Retinal pigment epithelial cell (primary cell): ENCODE measurements around the gene CTSO.

ENCODE experiments used
- DNase-seq: peaks from one replicate; pipeline ENCODE4 v3.0.0-alpha.2; 2010; ENCODE audit warnings: low read depth
- H3K4me3 ChIP-seq: 2 replicates; pipeline ENCODE4 v1.5.1; 2011; ENCODE audit warnings: mild to moderate bottlenecking, low read length, control low read depth, moderate library complexity
- TF ChIP-seq, protein P1 (sequence below): conservative IDR thresholded peaks from 2 replicates; pipeline ENCODE4 v1.5.1; 2011; ENCODE audit warnings: low read depth, low read length, control low read depth, inconsistent platforms

Gene CTSO

DNA sequence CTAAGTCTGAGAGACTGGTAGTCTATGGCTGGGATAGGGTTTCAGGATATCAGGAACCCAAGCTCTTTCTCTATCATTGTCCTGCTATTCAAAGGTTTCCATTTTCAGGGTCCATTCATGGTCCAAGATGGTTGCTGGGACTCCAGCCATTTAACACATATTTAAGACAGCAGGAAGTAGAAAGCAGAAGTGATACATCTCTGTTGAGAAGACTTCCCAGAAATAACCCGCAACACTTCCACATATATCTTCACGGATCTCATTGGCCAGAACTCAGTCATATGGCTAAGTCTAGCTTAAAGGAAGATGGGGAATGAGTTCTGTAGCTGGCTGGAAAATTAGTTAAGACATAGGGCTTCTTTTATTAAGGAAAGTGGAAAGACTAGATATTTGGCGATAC, 23.8 kb downstream of the CTSO start:
- DNase-seq, result no peak
- H3K4me3 ChIP-seq, result no peak overlapping the region
- TF ChIP-seq, protein P1, sequence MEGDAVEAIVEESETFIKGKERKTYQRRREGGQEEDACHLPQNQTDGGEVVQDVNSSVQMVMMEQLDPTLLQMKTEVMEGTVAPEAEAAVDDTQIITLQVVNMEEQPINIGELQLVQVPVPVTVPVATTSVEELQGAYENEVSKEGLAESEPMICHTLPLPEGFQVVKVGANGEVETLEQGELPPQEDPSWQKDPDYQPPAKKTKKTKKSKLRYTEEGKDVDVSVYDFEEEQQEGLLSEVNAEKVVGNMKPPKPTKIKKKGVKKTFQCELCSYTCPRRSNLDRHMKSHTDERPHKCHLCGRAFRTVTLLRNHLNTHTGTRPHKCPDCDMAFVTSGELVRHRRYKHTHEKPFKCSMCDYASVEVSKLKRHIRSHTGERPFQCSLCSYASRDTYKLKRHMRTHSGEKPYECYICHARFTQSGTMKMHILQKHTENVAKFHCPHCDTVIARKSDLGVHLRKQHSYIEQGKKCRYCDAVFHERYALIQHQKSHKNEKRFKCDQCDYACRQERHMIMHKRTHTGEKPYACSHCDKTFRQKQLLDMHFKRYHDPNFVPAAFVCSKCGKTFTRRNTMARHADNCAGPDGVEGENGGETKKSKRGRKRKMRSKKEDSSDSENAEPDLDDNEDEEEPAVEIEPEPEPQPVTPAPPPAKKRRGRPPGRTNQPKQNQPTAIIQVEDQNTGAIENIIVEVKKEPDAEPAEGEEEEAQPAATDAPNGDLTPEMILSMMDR, result no peak

DNA sequence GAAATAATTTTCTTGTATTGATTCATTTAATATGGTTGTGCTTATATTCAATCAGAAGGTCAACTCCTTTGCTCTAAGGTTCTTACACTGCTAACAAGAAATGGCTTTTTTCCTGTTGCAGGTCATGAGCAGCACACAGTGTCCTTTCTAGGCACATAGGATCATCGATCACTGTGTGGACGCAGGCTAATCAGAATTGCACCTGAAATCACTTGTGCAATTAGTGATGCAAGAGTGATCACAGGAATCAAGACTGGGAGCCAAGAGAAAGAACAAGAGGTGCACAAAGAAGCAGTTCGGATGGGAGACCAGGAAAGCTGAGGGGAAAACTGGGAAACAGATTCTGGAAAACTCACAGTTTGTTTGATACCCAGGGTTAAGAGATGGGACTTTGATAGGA, 29.0 kb downstream of the CTSO start:
- H3K4me3 ChIP-seq, result no peak overlapping the region
- TF ChIP-seq, protein P1, result no peak
- no peak for DNase-seq

DNA sequence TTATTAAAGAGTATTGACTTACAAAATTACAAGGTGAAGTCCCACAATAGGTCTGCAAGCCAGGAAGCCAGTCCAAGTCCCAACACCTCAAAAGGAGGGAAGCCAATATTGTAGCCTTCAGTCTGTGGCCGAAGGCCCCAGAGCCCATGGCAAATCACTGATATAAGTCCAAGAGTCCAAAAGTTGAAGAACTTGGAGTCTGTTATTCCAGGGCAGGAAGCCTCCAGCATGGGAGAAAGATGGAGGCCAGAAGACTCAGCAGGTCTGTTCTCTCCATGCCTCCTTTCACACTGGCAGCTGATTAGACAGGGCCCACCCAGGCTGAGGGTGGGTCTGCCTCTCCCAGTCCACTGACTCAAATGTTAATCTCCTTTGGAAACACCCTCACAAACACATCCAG, 32.1 kb downstream of the CTSO start:
- no peak overlapping the region for H3K4me3 ChIP-seq
- TF ChIP-seq, protein P1, result no peak
- no peak for DNase-seq

DNA sequence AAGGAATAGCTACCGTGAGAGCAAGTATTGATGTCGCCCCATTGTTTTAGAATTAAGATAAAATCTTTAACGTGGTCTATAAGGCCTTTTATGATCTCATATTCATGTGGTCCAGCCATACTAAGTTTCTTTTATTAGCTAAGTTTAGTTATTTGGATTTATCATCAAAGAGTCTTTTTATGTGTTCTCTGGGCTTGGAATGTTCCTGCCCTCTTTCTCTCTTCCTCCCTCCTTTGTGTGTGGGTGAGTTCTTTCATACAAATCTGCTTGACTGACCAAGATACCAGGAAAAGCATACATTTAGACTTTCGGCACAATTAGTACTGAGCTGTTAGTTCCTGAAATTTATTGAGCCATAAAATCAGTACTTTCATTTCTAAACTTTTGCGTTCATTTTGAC, 38.9 kb downstream of the CTSO start:
- H3K4me3 ChIP-seq, result no peak overlapping the region
- TF ChIP-seq, protein P1, result no peak
- DNase-seq, result no peak

DNA sequence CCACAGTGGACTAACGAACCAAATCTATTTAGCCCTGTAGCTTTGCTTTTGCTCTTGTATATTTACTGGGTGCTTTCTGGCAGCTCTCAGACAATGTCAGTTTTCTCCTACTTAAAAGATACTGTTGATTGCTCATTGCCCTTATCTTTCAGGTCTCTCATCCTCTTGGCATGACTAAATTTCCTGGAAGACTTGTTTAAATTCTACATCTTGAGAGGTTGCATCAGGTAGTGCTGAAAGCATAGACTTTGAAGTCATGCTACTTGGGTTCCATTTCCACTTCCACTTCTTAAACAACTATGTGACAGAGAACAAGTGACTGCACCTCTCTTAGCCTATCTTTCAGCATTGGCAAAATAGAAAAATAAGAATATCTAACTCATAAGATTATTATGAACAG, 41.8 kb downstream of the CTSO start:
- TF ChIP-seq, protein P1, result no peak
- DNase-seq, result no peak
- no peak overlapping the region for H3K4me3 ChIP-seq

DNA sequence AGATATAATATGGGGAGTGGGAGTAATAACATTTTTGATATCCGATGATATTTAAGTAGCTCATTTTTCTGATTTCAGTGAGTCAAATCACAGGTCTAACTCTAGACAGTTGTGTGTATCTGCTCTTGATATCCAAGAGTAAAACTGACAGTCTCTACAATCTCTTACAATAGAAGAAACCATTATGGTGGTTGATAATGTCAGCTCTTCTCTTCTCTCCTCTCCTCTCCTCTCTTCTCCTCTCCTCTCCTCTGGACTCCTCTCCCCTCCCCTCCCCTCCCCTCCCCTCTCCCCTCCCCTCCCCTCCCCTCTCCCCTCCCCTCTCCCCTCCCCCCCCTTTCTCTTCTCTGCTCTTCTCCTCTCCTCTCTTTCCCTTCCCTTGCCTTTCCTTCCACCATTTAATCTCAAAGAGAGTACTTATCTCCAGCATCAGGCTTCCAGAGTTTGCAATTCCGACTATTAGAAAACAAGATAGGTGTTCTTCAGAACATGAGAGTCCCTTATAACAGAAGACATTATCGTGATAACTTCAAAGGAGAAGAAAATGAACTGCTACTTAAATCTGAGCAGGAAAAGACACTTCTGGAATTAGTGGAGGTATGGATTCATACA, 43.9 kb downstream of the CTSO start:
- no peak overlapping the region for H3K4me3 ChIP-seq
- DNase-seq, result no peak
- TF ChIP-seq, protein P1, result no peak
